Suprapubic skin (tissue), 4 donors: ENCODE data around the gene PSMC3. TPM values are rescaled to one million over a fixed set of nuclear protein-coding genes. Genes with fewer than 3 reads are reported as not detected.
A peak's percentile ranks its signal among the peaks of the same experiment; 100 is the strongest.

Experiments
- DNase-seq, 2 donors: peaks; one replicate each; pipeline ENCODE4 v3.0.0-alpha.2; 2019; ENCODE audit warnings: low spot score in 2 of 2
- H3K27ac ChIP-seq: fragments of 200-600 bp; sonication (generic); one replicate; pipeline ENCODE4 v1.5.1; 2019
- H3K27me3 ChIP-seq: fragments of 200-600 bp; sonication (generic); one replicate; pipeline ENCODE4 v1.5.1; 2019
- H3K36me3 ChIP-seq: fragments of 200-600 bp; sonication (generic); one replicate; pipeline ENCODE4 v1.5.1; 2019
- H3K4me1 ChIP-seq: fragments of 200-600 bp; sonication (generic); one replicate; pipeline ENCODE4 v1.5.1; 2019
- H3K4me3 ChIP-seq: fragments of 200-600 bp; sonication (generic); one replicate; pipeline ENCODE4 v1.5.1; 2019; ENCODE audit warnings: mild to moderate bottlenecking
- H3K9me3 ChIP-seq: fragments of 200-600 bp; sonication (generic); one replicate; pipeline ENCODE4 v1.5.1; 2019
- EP300 ChIP-seq: sonication (generic); formaldehyde crosslinking; IDR thresholded peaks from one replicate; pipeline ENCODE4 v1.6.1; 2017; ENCODE audit warnings: antibody characterized with exemption
- POLR2A ChIP-seq, 2 donors: fragments of 450-650 bp; IDR thresholded peaks; one replicate each; pipeline ENCODE4 v1.6.1; 2017; ENCODE audit warnings: antibody characterized with exemption in 2 of 2, mild to moderate bottlenecking in 2 of 2, moderate library complexity in 2 of 2
- POLR2AphosphoS5 ChIP-seq, 3 donors: sonication (generic); formaldehyde crosslinking; IDR thresholded peaks; one replicate each; pipeline ENCODE4 v1.6.1; 2017; ENCODE audit warnings: antibody characterized with exemption in 3 of 3
- WGBS: methylation state at CpG from one replicate; pipeline ENCODE4 v1.1.5; 2018; 5-methylcytosine and 5-hydroxymethylcytosine counted together
- total RNA-seq, 4 donors: library from RNA; depleted of rRNA; stranded (reverse); fragments of >200 nt; gene quantifications; one replicate each; pipeline ENCODE4 v1.1.0, GENCODE V29; 2016
- TF ChIP-seq, protein P1 (sequence below), 2 donors: fragments of 200-600 bp in 1 of 2; fragments of 450-650 bp in 1 of 2; sonication (generic) in 1 of 2; IDR thresholded peaks; one replicate each; pipeline ENCODE4 v1.5.1; 2016 to 2019; ENCODE audit warnings: antibody characterized with exemption in 2 of 2, mild to moderate bottlenecking in 1 of 2, moderate library complexity in 1 of 2

PSMC3 gene
- total RNA-seq, 4 donors from 2014 or later, result 52.5 to 124 (median 103) TPM

DNA sequence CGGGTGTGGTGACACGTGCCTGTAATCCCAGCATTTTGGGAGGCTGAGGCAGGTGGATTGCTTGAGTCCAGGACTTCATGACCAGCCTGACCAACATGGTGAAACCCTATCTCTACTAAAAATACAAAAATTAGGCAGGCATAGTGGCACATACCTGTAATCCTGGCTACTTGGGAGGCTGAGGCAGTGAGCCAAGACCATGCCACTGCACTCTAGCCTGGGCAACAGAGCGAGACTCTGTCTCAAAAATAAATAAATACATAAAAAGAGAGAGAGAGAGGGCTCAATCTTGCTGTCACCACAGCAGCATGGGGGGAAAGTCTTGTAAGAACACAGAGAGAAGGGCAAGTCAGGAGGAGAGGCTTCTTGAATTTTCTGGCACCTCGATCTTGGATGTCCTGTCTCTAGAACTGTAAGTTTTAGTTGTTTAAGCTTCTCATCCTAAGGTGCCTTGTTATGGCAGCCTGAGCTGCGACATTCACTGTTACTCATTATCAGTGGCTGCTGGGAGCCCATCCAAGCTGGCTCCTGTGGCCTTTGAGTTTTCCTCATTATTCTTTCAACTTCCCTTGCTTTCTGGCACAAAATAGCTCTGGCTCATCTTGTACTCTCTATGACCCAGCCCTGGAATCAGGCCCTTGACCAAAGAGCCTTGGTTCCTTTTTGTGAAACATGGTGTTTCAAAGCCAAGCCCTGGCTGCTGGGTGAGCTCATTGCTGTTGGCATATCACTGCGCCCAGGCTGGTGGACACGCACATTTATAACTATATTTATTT is 8.0 kb upstream of the PSMC3 start:
- Histone ChIP-seq H3K4me3 (no peak overlapping the region), H3K36me3 (no peaks in the 10 kb centered on the region), H3K4me1 (peaks cover 3% of the 10 kb centered on the region), H3K9me3 (no peaks in the 10 kb centered on the region), H3K27ac (no peak overlapping the region), H3K27me3 (no peaks in the 10 kb centered on the region)
- no peak for DNase-seq
- WGBS, result 59% methylated on average over 7 of the region's 7 CpGs
- no peak for TF ChIP-seq POLR2A (IDR thresholded peaks at IDR 0.05)
- TF ChIP-seq POLR2AphosphoS5 (IDR thresholded peaks at IDR 0.05), result no peak
- TF ChIP-seq, protein P1, sequence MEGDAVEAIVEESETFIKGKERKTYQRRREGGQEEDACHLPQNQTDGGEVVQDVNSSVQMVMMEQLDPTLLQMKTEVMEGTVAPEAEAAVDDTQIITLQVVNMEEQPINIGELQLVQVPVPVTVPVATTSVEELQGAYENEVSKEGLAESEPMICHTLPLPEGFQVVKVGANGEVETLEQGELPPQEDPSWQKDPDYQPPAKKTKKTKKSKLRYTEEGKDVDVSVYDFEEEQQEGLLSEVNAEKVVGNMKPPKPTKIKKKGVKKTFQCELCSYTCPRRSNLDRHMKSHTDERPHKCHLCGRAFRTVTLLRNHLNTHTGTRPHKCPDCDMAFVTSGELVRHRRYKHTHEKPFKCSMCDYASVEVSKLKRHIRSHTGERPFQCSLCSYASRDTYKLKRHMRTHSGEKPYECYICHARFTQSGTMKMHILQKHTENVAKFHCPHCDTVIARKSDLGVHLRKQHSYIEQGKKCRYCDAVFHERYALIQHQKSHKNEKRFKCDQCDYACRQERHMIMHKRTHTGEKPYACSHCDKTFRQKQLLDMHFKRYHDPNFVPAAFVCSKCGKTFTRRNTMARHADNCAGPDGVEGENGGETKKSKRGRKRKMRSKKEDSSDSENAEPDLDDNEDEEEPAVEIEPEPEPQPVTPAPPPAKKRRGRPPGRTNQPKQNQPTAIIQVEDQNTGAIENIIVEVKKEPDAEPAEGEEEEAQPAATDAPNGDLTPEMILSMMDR (IDR thresholded peaks at IDR 0.05), result no peak
- TF ChIP-seq EP300, result no peak

DNA sequence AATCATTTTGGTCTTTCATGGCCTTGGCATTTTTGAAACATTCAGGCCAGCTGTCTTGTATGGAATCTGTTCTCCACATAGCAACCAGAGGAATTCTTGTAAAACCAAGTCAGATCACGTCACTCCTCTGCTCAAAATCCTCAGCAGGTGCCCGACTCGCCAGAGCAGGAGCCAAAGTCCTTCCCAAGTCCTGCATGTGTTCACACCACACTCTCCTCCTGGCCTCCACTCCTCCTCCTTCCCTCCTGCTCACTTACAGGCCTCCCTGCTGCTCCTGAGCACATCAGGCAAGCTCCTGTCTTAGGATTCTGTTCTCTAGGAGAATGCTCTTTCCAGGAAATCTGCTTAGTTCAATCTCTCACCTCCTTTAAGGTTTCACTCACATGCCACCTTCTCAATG is 6.9 kb upstream of the PSMC3 start:
- H3K27ac ChIP-seq, result no peak overlapping the region
- no peaks in the 10 kb centered on the region for H3K9me3 ChIP-seq
- H3K36me3 ChIP-seq, result no peaks in the 10 kb centered on the region
- no peaks in the 10 kb centered on the region for H3K27me3 ChIP-seq
- no peak for DNase-seq
- 64% methylated on average over 3 of the region's 3 CpGs for WGBS
- H3K4me1 ChIP-seq, result peaks cover 3% of the 10 kb centered on the region
- TF ChIP-seq POLR2A (IDR thresholded peaks at IDR 0.05) (no peak), POLR2AphosphoS5 (IDR thresholded peaks at IDR 0.05) (no peak), EP300 (no peak)
- TF ChIP-seq, protein P1 (IDR thresholded peaks at IDR 0.05), result no peak
- no peak overlapping the region for H3K4me3 ChIP-seq

DNA sequence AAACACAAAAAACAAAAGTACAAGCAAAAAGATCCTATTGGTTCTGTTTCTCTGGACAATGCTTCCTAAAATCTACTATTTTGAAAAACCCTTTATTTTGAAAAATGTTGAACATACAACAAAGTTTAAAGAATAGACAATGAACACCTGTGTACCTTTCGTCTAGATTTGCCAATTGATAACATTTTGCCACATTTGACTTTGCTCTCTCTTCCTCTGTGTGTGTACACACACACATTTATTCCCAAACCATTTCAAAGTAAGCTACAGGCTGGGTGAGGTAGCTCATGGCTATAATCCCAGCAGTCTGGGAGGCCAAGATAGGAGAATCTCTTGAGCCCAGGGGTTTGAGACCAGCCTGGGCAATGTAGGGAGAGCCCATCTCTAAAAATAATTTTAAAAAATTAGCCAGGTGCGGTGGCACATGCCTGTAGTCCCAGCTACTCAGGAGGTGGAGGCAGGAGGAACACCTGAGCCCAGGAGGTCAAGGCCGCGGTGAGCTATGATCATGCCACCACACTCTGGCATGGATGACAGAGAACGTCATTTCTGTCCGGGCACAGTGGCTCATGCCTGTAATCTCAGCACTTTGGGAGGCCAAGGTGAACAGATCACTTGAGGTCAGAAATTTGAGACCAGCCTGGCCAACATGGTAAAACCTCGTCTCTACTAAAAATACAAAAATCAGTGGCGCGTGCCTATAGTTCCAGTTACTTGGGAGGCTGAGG is 5.3 kb upstream of the PSMC3 start:
- no peak overlapping the region for H3K27ac ChIP-seq
- no peaks in the 10 kb centered on the region for H3K27me3 ChIP-seq
- WGBS, result 97% methylated on average over 9 of the region's 9 CpGs
- TF ChIP-seq POLR2AphosphoS5 (IDR thresholded peaks at IDR 0.05) (no peak), EP300 (no peak), POLR2A (IDR thresholded peaks at IDR 0.05) (no peak)
- TF ChIP-seq, protein P1 (IDR thresholded peaks at IDR 0.05), result no peak
- H3K36me3 ChIP-seq, result no peaks in the 10 kb centered on the region
- peaks cover 9% of the 10 kb centered on the region for H3K4me1 ChIP-seq
- no peaks in the 10 kb centered on the region for H3K9me3 ChIP-seq
- DNase-seq, result no peak
- no peak overlapping the region for H3K4me3 ChIP-seq

- Histone ChIP-seq H3K27ac (no peak overlapping the region), H3K9me3 (no peaks in the 10 kb centered on the region), H3K4me3 (no peak overlapping the region), H3K36me3 (no peaks in the 10 kb centered on the region), H3K4me1 (peaks cover 11% of the 10 kb centered on the region), H3K27me3 (no peaks in the 10 kb centered on the region)
- DNase-seq, result no peak
- TF ChIP-seq POLR2A (IDR thresholded peaks at IDR 0.05), result no peak
- TF ChIP-seq POLR2AphosphoS5 (IDR thresholded peaks at IDR 0.05), result no peak
- TF ChIP-seq EP300, result no peak
- TF ChIP-seq, protein P1 (IDR thresholded peaks at IDR 0.05), result no peak
- WGBS, result 68% methylated on average over 5 of the region's 5 CpGs
Measured at GRCh38 chr11:47430524-47430923, 4.3 kb upstream of the PSMC3 start.

- peak overlapping the region; percentile 90 for H3K27ac ChIP-seq
- H3K9me3 ChIP-seq, result no peaks in the 10 kb centered on the region
- H3K4me1 ChIP-seq, result peaks cover 19% of the 10 kb centered on the region
- H3K27me3 ChIP-seq, result no peaks in the 10 kb centered on the region
- TF ChIP-seq EP300 (no peak), POLR2AphosphoS5 (IDR thresholded peaks at IDR 0.05) (no peak), POLR2A (IDR thresholded peaks at IDR 0.05) (no peak)
- TF ChIP-seq, protein P1 (IDR thresholded peaks at IDR 0.05), result no peak
- peaks cover 41% of the 10 kb centered on the region for H3K36me3 ChIP-seq
- under 1% methylated on average over 14 of the region's 14 CpGs for WGBS
- no peak for DNase-seq
- H3K4me3 ChIP-seq, result peak overlapping the region; percentile 86
Measured at GRCh38 chr11:47425611-47426010, 628 bp downstream of the PSMC3 start.
